Suprapubic skin (tissue), 4 donors: ENCODE data around the gene BOD1L1. TPM values are rescaled to one million over a fixed set of nuclear protein-coding genes. Genes with fewer than 3 reads are reported as not detected.

Experiments used
- DNase-seq, 2 donors: peaks; one replicate each; pipeline ENCODE4 v3.0.0-alpha.2; 2019; ENCODE audit warnings: low spot score in 2 of 2
- H3K27ac ChIP-seq: fragments of 200-600 bp; sonication (generic); one replicate; pipeline ENCODE4 v1.5.1; 2019
- H3K27me3 ChIP-seq: fragments of 200-600 bp; sonication (generic); one replicate; pipeline ENCODE4 v1.5.1; 2019
- H3K36me3 ChIP-seq: fragments of 200-600 bp; sonication (generic); one replicate; pipeline ENCODE4 v1.5.1; 2019
- H3K4me1 ChIP-seq: fragments of 200-600 bp; sonication (generic); one replicate; pipeline ENCODE4 v1.5.1; 2019
- H3K4me3 ChIP-seq: fragments of 200-600 bp; sonication (generic); one replicate; pipeline ENCODE4 v1.5.1; 2019; ENCODE audit warnings: mild to moderate bottlenecking
- H3K9me3 ChIP-seq: fragments of 200-600 bp; sonication (generic); one replicate; pipeline ENCODE4 v1.5.1; 2019
- EP300 ChIP-seq: sonication (generic); formaldehyde crosslinking; IDR thresholded peaks from one replicate; pipeline ENCODE4 v1.6.1; 2017; ENCODE audit warnings: antibody characterized with exemption
- POLR2A ChIP-seq, 2 donors: fragments of 450-650 bp; IDR thresholded peaks; one replicate each; pipeline ENCODE4 v1.6.1; 2017; ENCODE audit warnings: antibody characterized with exemption in 2 of 2, mild to moderate bottlenecking in 2 of 2, moderate library complexity in 2 of 2
- POLR2AphosphoS5 ChIP-seq, 3 donors: sonication (generic); formaldehyde crosslinking; IDR thresholded peaks; one replicate each; pipeline ENCODE4 v1.6.1; 2017; ENCODE audit warnings: antibody characterized with exemption in 3 of 3
- WGBS: methylation state at CpG from one replicate; pipeline ENCODE4 v1.1.5; 2018; 5-methylcytosine and 5-hydroxymethylcytosine counted together
- total RNA-seq, 4 donors: library from RNA; depleted of rRNA; stranded (reverse); fragments of >200 nt; gene quantifications; one replicate each; pipeline ENCODE4 v1.1.0, GENCODE V29; 2016
- TF ChIP-seq, protein P1 (sequence below), 2 donors: fragments of 200-600 bp in 1 of 2; fragments of 450-650 bp in 1 of 2; sonication (generic) in 1 of 2; IDR thresholded peaks; one replicate each; pipeline ENCODE4 v1.5.1; 2016 to 2019; ENCODE audit warnings: antibody characterized with exemption in 2 of 2, mild to moderate bottlenecking in 1 of 2, moderate library complexity in 1 of 2

The BOD1L1 gene
- 10 to 100 TPM; 26.5 to 78.0 (median 36.5) TPM for total RNA-seq

DNA sequence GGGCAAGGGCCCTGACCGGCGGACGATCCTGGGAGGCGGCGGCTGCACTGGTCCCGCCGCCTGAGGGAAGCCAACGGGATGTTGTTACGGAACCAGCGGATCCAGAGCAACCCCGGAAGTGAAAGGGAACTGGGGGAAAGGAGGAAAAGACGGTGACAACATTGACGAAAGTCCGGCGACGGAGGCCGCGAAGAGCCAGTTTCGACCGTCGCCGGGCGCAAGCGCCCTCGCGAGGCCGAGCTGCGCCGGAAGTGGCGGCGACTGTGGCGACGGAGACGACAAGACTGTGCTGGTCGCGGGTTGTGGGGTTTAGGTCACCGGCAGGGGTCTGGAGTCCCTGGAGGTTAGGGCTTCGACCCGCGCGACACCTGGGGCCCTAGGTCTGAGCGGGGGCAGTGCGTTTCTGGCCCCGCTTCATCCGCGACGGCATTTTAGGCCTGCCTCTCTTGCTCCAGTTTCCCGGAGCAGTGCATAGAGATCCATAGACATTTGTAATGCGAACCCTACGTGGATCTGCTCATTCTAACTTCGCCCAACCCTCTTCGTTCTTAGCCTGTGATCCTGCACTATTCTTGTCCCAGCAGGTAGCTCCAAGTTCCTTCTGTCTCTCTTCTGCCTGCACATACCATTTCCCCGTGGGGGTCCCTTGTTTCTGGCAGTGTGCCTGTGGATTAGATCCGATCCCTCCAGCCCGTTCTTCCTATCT is at the start of gene BOD1L1:
TSS of gene BOD1L1 (minus strand) at position 120 of the 706 bp plus-strand sequence. CDS start 138 bp downstream, outside the sequence.
- WGBS, result under 1% methylated on average over 32 of the region's 55 CpGs
- H3K4me1 ChIP-seq, result peaks cover 30% of the 10 kb centered on the region
- peak within 1 kb of the TSS; percentile 95 for H3K27ac ChIP-seq
- H3K9me3 ChIP-seq, result no peaks in the 10 kb centered on the region
- no peaks in the 10 kb centered on the region for H3K27me3 ChIP-seq
- H3K4me3 ChIP-seq, result peak within 1 kb of the TSS; percentile 84
- H3K36me3 ChIP-seq, result no peaks in the 10 kb centered on the region
- peak; percentile 88 to 89 for DNase-seq
- no peak for TF ChIP-seq EP300
- TF ChIP-seq POLR2AphosphoS5 (IDR thresholded peaks at IDR 0.05), result peak; percentile 75 to 99 (median 88)
- peak; percentile 58 to 79 for TF ChIP-seq POLR2A (IDR thresholded peaks at IDR 0.05)
- TF ChIP-seq, protein P1, sequence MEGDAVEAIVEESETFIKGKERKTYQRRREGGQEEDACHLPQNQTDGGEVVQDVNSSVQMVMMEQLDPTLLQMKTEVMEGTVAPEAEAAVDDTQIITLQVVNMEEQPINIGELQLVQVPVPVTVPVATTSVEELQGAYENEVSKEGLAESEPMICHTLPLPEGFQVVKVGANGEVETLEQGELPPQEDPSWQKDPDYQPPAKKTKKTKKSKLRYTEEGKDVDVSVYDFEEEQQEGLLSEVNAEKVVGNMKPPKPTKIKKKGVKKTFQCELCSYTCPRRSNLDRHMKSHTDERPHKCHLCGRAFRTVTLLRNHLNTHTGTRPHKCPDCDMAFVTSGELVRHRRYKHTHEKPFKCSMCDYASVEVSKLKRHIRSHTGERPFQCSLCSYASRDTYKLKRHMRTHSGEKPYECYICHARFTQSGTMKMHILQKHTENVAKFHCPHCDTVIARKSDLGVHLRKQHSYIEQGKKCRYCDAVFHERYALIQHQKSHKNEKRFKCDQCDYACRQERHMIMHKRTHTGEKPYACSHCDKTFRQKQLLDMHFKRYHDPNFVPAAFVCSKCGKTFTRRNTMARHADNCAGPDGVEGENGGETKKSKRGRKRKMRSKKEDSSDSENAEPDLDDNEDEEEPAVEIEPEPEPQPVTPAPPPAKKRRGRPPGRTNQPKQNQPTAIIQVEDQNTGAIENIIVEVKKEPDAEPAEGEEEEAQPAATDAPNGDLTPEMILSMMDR (IDR thresholded peaks at IDR 0.05), result peak in 1 of 2 donors; percentile 36

DNA sequence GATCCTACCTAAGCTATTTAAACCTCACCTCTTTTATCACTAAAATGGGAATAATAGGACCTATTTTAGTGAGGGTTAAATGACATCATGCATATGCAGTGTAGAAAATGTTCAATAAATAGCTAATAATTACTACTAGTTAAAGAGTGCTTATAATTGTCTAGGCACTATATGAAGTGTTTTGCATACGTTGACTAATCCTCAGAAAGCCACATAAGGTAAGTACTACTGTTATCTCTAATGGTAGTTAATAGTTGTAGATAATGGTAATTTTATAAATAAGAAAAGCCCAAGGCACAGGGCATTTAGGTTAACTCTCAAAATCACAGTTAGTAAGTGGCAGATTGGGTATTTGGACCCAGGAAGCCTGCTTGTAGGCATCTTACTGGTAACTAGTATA is 47.4 kb upstream of the BOD1L1 start:
- TF ChIP-seq EP300, result no peak
- TF ChIP-seq POLR2AphosphoS5 (IDR thresholded peaks at IDR 0.05), result no peak
- TF ChIP-seq, protein P1 (IDR thresholded peaks at IDR 0.05), result no peak
- no peak for TF ChIP-seq POLR2A (IDR thresholded peaks at IDR 0.05)
- 86% methylated on average over 1 of the region's 1 CpG for WGBS
- no peaks in the 10 kb centered on the region for H3K36me3 ChIP-seq

DNA sequence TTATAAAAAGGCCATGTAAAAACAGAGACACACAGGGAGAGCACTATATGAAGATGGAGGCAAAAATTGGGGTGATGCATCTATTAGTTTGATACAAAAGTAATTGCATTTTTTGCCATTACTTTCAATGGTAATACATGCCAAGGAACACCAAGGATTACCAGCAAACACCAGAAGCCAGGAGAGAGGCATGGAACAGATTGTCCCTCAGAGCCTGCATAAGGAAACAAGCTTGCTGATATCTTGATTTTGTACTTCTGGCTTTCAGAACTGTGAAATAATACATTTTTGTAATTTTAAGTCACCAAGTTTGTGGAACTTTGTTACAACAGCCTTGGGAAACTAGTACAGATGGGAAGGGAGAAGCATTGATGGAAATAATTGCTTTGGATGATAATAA is 45.6 kb upstream of the BOD1L1 start:
- no peak for TF ChIP-seq EP300
- no peak for TF ChIP-seq POLR2AphosphoS5 (IDR thresholded peaks at IDR 0.05)
- TF ChIP-seq POLR2A (IDR thresholded peaks at IDR 0.05), result no peak
- TF ChIP-seq, protein P1 (IDR thresholded peaks at IDR 0.05), result no peak
- H3K9me3 ChIP-seq, result no peaks in the 10 kb centered on the region
- no peaks in the 10 kb centered on the region for H3K4me1 ChIP-seq
- no peak for DNase-seq
- H3K27ac ChIP-seq, result no peak overlapping the region
- H3K36me3 ChIP-seq, result no peaks in the 10 kb centered on the region
- no peaks in the 10 kb centered on the region for H3K27me3 ChIP-seq
- H3K4me3 ChIP-seq, result no peak overlapping the region

More for the DNA sequence above, 47.4 kb upstream of the BOD1L1 start:
- no peak for DNase-seq
- Histone ChIP-seq H3K4me3 (no peak overlapping the region), H3K27ac (no peak overlapping the region), H3K27me3 (no peaks in the 10 kb centered on the region), H3K4me1 (no peaks in the 10 kb centered on the region), H3K9me3 (no peaks in the 10 kb centered on the region)

DNA sequence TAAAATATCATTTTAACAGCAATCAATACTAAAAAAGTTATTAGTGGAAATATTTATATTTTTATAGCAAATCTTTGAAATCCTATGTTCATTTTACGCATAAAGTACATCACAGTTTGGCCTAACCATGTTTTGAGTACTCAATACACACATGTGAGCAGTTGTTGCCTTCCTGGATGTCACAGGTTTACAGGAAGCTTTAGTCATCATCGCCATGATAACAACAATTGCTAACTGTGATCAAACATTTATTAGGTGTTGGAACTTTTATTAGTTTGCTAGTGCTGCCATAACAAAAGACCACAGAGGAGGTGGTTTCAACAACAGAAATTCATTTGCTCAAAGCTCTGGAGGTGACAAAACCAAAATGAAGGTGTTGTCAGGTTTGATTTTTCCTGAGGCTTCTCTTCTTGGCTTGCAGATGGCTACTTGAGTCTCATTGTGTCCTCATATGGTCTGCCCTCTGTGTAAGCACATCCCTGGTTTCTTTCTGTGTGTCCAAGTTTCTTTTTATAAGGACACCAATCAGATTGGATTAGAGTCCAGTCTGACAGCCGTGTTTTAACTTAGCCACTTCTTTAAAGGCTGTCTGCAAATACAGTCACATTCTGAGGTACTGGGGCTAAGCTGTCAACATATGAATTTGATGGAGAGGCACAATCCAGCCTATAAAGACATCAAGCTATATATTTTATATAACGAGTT is 43.1 kb upstream of the BOD1L1 start:
- no peak overlapping the region for H3K27ac ChIP-seq
- no peaks in the 10 kb centered on the region for H3K9me3 ChIP-seq
- no peak for DNase-seq
- H3K4me1 ChIP-seq, result no peaks in the 10 kb centered on the region
- H3K27me3 ChIP-seq, result no peaks in the 10 kb centered on the region
- no peaks in the 10 kb centered on the region for H3K36me3 ChIP-seq
- WGBS, result 82% methylated on average over 4 of the region's 4 CpGs
- H3K4me3 ChIP-seq, result no peak overlapping the region
- TF ChIP-seq EP300 (no peak), POLR2A (IDR thresholded peaks at IDR 0.05) (no peak), POLR2AphosphoS5 (IDR thresholded peaks at IDR 0.05) (no peak)
- TF ChIP-seq, protein P1 (IDR thresholded peaks at IDR 0.05), result no peak
